PFSK-1 (cell line): ENCODE results near the gene MAGEB4.

Experiments
- POLR2AphosphoS5 ChIP-seq: IDR thresholded peaks from 2 replicates; pipeline ENCODE4 v1.6.1; 2012; ENCODE audit warnings: low read depth, mild to moderate bottlenecking, control low read depth, low read length, moderate library complexity
- TF ChIP-seq, protein P1 (sequence below), 2 experiments: IDR thresholded peaks; 2 replicates each; pipeline versions ENCODE4 v1.6.1 to v1.8.0; 2011 to 2012; ENCODE audit warnings: low read depth in 2 of 2, low read length in 2 of 2, control low read depth in 1 of 2, inconsistent platforms in 1 of 2, mild to moderate bottlenecking in 1 of 2, moderate library complexity in 1 of 2; ENCODE audit not compliant: insufficient read depth in 1 of 2

DNA sequence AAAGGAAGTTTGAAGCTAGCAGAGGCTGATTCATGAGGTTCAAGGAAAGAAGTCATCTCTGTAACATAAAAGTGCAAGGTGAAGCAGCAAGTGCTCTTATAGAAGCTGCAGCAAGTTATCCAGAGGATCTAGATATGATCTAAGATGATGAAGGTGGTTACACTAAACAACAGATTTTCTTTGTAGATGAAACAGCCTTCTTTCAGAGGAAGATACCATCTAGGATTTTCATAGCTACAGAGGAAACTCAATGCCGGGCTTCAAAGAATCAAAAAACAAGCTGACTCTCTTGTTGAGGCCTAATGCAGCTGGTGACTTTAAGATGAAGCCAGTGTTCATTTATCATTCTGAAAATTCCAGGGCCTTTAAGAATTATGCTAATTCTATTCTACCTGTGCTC, 38.6 kb downstream of the MAGEB4 start:
- TF ChIP-seq POLR2AphosphoS5, result no peak
- TF ChIP-seq, protein P1, sequence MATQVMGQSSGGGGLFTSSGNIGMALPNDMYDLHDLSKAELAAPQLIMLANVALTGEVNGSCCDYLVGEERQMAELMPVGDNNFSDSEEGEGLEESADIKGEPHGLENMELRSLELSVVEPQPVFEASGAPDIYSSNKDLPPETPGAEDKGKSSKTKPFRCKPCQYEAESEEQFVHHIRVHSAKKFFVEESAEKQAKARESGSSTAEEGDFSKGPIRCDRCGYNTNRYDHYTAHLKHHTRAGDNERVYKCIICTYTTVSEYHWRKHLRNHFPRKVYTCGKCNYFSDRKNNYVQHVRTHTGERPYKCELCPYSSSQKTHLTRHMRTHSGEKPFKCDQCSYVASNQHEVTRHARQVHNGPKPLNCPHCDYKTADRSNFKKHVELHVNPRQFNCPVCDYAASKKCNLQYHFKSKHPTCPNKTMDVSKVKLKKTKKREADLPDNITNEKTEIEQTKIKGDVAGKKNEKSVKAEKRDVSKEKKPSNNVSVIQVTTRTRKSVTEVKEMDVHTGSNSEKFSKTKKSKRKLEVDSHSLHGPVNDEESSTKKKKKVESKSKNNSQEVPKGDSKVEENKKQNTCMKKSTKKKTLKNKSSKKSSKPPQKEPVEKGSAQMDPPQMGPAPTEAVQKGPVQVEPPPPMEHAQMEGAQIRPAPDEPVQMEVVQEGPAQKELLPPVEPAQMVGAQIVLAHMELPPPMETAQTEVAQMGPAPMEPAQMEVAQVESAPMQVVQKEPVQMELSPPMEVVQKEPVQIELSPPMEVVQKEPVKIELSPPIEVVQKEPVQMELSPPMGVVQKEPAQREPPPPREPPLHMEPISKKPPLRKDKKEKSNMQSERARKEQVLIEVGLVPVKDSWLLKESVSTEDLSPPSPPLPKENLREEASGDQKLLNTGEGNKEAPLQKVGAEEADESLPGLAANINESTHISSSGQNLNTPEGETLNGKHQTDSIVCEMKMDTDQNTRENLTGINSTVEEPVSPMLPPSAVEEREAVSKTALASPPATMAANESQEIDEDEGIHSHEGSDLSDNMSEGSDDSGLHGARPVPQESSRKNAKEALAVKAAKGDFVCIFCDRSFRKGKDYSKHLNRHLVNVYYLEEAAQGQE (IDR thresholded peaks at IDR 0.05; ENCODE audit: insufficient read depth in 1 of 2, low read depth in 2 of 2, low read length in 2 of 2), result no peak
